Omental fat pad (tissue), 4 donors: ENCODE results near the gene MRPL19. TPM values are rescaled to one million over a fixed set of nuclear protein-coding genes. Genes with fewer than 3 reads are reported as not detected.
A peak's percentile ranks its signal among the peaks of the same experiment; 100 is the strongest.

ENCODE experiments used
- ATAC-seq: fragments of 150-250 bp; one replicate; pipeline ENCODE4 v1.9.1; 2016; ENCODE audit warnings: mild to moderate bottlenecking, moderate library complexity; ENCODE audit not compliant: low FRiP score
- DNase-seq: peaks from one replicate; pipeline ENCODE4 v3.0.0-alpha.2; 2019; ENCODE audit warnings: low spot score
- total RNA-seq, 4 donors: library from RNA; depleted of rRNA; stranded (reverse); fragments of >200 nt; gene quantifications; one replicate each; pipeline ENCODE4 v1.1.0, GENCODE V29; 2016
- TF ChIP-seq, protein P1 (sequence below), 3 donors: fragments of 450-650 bp; IDR thresholded peaks; one replicate each; pipeline ENCODE4 v1.5.1; 2016 to 2017; ENCODE audit warnings: antibody characterized with exemption in 3 of 3, mild to moderate bottlenecking in 3 of 3, moderate library complexity in 2 of 3

The MRPL19 gene
- total RNA-seq, 4 donors from 2014 or later: 28.2 to 33.7 (median 29.9) TPM

- DNase-seq (no peak), ATAC-seq (peak; percentile 59)
- TF ChIP-seq, protein P1, sequence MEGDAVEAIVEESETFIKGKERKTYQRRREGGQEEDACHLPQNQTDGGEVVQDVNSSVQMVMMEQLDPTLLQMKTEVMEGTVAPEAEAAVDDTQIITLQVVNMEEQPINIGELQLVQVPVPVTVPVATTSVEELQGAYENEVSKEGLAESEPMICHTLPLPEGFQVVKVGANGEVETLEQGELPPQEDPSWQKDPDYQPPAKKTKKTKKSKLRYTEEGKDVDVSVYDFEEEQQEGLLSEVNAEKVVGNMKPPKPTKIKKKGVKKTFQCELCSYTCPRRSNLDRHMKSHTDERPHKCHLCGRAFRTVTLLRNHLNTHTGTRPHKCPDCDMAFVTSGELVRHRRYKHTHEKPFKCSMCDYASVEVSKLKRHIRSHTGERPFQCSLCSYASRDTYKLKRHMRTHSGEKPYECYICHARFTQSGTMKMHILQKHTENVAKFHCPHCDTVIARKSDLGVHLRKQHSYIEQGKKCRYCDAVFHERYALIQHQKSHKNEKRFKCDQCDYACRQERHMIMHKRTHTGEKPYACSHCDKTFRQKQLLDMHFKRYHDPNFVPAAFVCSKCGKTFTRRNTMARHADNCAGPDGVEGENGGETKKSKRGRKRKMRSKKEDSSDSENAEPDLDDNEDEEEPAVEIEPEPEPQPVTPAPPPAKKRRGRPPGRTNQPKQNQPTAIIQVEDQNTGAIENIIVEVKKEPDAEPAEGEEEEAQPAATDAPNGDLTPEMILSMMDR (IDR thresholded peaks at IDR 0.05): peak in 1 of 3 donors; percentile 54
Observed at GRCh38 chr2:75608684-75609333, 37.8 kb upstream of the MRPL19 start.

DNA sequence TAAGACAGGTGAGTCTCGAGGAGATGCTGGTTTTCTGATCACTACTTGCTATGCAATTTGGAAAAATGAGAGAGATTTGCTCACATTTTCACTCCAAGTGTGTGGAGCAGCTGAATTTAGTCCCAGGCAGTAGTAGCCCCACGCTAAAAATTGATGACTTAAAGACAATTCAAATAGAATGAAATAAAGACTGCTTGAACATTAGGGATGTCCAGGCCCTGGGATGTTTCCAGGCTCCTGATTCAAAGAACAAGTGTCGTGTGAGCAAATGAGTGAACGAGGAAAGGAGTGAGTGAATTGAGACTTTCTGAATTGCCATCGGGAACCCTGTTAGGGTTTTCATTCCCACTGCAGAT, 37.3 kb upstream of the MRPL19 start:
- DNase-seq (no peak), ATAC-seq (no peak)
- TF ChIP-seq, protein P1 (IDR thresholded peaks at IDR 0.05): no peak

DNA sequence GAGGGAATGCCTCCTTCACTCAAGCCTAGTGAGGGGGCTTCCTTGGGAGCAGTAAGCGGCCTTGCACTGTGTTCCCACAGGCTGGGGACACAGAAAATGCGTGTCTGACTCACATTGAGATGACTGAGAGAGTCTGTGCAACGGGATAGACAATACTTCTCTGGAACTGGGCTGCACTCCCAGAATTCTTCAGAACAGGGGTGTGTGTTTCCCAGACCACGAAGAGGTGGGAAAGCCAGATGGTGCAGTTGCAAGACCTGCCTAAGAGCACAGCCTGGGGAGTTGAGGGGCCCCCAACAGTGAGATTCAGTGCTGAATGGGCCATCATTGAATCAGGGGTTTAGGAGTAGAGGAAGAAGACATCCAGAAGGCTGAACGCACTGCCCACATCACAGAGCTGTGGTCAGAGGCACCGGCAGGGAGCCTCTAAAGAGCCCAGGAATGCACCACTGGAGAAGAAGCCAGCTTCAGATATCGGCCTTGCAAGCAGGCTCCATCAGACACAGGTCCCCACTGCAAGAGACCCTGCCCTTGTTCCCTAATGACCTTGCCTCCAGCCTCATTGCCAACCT, 36.6 kb upstream of the MRPL19 start:
- DNase-seq: no peak
- TF ChIP-seq, protein P1 (IDR thresholded peaks at IDR 0.05): no peak
- ATAC-seq: no peak

DNA sequence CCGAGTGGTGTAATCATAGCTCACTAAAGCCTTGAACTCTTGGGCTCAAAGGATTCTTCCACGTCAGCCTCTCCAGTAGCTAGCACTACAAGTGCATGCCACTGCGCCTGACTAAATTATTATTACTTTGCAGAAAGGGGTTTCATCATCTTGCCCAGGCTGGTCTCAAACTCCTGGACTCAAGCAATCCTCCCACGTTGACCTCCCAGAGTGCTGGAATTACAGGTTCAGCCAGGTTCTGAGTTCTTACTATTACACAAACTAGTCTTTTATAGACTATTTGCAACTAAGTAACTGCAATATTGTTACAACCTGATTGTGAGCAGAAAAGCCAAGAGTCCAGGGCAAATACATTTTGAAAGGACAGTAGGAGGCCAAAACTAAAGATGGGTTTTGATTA, 35.9 kb upstream of the MRPL19 start:
- DNase-seq (no peak), ATAC-seq (no peak)
- TF ChIP-seq, protein P1 (IDR thresholded peaks at IDR 0.05): no peak

DNA sequence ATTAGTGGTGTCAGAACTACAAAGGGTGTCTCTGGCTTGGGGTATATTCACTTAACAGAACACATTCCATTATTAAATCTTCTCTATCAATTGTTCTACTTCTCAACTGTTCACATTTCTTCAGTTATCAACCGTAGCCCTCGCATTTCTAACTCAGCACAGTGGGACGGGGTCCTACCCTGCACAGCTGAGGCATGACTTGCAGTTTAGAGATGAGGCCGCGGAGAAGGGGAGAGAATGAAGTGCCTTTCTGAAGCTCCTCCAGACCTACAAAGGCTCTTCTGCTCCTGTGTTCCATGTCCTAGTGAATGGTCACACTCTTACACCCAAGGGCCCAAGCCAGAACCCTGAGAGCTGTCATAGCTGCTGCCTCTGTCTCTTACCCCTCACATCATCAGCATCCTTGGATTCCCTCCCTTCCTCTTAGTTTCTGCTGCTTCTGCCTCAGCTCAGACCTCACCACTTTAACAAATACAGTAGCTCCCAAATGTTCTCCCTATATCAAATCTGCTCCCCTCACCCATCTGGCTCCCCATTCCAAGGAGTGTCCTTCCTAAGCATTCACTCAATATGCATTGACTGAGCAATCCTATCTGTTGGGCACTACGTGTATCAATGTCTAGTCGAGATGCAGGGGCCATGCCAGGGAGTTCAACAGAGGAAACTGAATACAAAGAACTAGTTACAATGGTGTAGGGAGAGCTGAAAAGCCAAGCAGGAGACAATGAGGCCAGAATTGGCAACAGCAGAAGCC, 34.3 kb upstream of the MRPL19 start:
- TF ChIP-seq, protein P1 (IDR thresholded peaks at IDR 0.05): no peak
- DNase-seq (no peak), ATAC-seq (no peak)

DNA sequence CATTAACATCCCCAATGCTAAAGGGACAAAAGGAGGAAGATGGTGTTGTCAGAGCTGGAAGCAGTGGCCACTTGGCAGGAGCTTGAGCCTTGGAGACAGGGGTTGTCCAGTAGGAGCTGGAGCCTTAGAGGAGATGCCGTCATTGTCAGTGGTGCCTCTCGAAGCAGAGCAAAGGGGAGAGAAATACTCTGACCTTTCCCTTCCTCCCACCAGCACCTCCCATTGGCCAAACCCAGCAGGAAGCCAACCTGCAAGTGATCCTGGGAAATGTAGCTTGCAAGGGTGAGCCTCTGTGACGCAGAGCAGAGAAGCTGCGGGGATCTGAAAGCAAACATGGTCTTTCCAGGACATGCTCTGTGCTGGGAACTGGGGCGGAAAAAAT, 33.7 kb upstream of the MRPL19 start:
- TF ChIP-seq, protein P1 (IDR thresholded peaks at IDR 0.05): no peak
- DNase-seq (no peak), ATAC-seq (no peak)
